Measurements from ENCODE around the gene EVC2. TPM values are rescaled to one million over a fixed set of nuclear protein-coding genes. Genes with fewer than 3 reads are reported as not detected.

The EVC2 gene
- total RNA-seq, 1 experiment from 2014 or later = 6.0 TPM

GRCh38 chr4:5569451-5569850 is 138.9 kb downstream of the EVC2 start:
- Histone ChIP-seq H3K4me1 (ENCODE audit: insufficient read depth, low read length, poor library complexity, severe bottlenecking) (no peaks in the 10 kb centered on the region), H3K36me3 (ENCODE audit: insufficient read depth, low read length, poor library complexity, severe bottlenecking) (no peaks in the 10 kb centered on the region), H3K27me3 (replicated peaks; ENCODE audit: insufficient read depth, low read depth, low read length, poor library complexity) (no peaks in the 10 kb centered on the region), H3K9me3 (ENCODE audit: low read depth, low read length, poor library complexity, severe bottlenecking) (no peaks in the 10 kb centered on the region), H3K4me3 (ENCODE audit: low read depth, low read length, poor library complexity, severe bottlenecking) (no peak overlapping the region), H3K27ac (ENCODE audit: low read depth, low read length, poor library complexity, severe bottlenecking) (no peak overlapping the region)
- TF ChIP-seq EZH2 (IDR thresholded peaks at IDR 0.05; ENCODE audit: borderline replicate concordance, low read depth, low read length, poor library complexity, severe bottlenecking) (no peak), CTCF (conservative IDR thresholded peaks at IDR 0.05; ENCODE audit: low read depth, low read length) (no peak)
- ChIA-PET CTCF (no interaction called here), POLR2A (ENCODE audit: low non-redundant PET) (no interaction called here)
- no TSS peak for BruUV-seq (replicated peaks)
- intact Hi-C loops (cut with micrococcal nuclease; ENCODE audit: unreplicated experiment) = no loop called here
- no peak for DNase-seq (ENCODE audit: low spot score)

GRCh38 chr4:5568931-5569330 is 139.4 kb downstream of the EVC2 start:
- ChIA-PET POLR2A (ENCODE audit: low non-redundant PET) (no interaction called here), CTCF (no interaction called here)
- Histone ChIP-seq H3K4me1 (ENCODE audit: insufficient read depth, low read length, poor library complexity, severe bottlenecking) (no peaks in the 10 kb centered on the region), H3K27ac (ENCODE audit: low read depth, low read length, poor library complexity, severe bottlenecking) (no peak overlapping the region), H3K27me3 (replicated peaks; ENCODE audit: insufficient read depth, low read depth, low read length, poor library complexity) (no peaks in the 10 kb centered on the region), H3K36me3 (ENCODE audit: insufficient read depth, low read length, poor library complexity, severe bottlenecking) (no peaks in the 10 kb centered on the region), H3K9me3 (ENCODE audit: low read depth, low read length, poor library complexity, severe bottlenecking) (no peaks in the 10 kb centered on the region), H3K4me3 (ENCODE audit: low read depth, low read length, poor library complexity, severe bottlenecking) (no peak overlapping the region)
- intact Hi-C loops (cut with micrococcal nuclease; ENCODE audit: unreplicated experiment) = no loop called here
- DNase-seq (ENCODE audit: low spot score) = no peak
- BruUV-seq (replicated peaks) = no TSS peak
- no peak for TF ChIP-seq CTCF (conservative IDR thresholded peaks at IDR 0.05; ENCODE audit: low read depth, low read length)
- TF ChIP-seq EZH2 (IDR thresholded peaks at IDR 0.05; ENCODE audit: borderline replicate concordance, low read depth, low read length, poor library complexity, severe bottlenecking) = no peak

- intact Hi-C loops (cut with micrococcal nuclease; ENCODE audit: unreplicated experiment) = no loop called here
- CTCF ChIA-PET = no interaction called here
- no peak overlapping the region for H3K4me3 ChIP-seq (ENCODE audit: low read depth, low read length, poor library complexity, severe bottlenecking)
- TF ChIP-seq EZH2 (IDR thresholded peaks at IDR 0.05; ENCODE audit: borderline replicate concordance, low read depth, low read length, poor library complexity, severe bottlenecking) (no peak), CTCF (conservative IDR thresholded peaks at IDR 0.05; ENCODE audit: low read depth, low read length) (no peak)
- no peaks in the 10 kb centered on the region for H3K9me3 ChIP-seq (ENCODE audit: low read depth, low read length, poor library complexity, severe bottlenecking)
- no peaks in the 10 kb centered on the region for H3K36me3 ChIP-seq (ENCODE audit: insufficient read depth, low read length, poor library complexity, severe bottlenecking)
- no peaks in the 10 kb centered on the region for H3K4me1 ChIP-seq (ENCODE audit: insufficient read depth, low read length, poor library complexity, severe bottlenecking)
- BruUV-seq (replicated peaks) = no TSS peak
- no peak overlapping the region for H3K27ac ChIP-seq (ENCODE audit: low read depth, low read length, poor library complexity, severe bottlenecking)
- POLR2A ChIA-PET (ENCODE audit: low non-redundant PET) = no interaction called here
- no peaks in the 10 kb centered on the region for H3K27me3 ChIP-seq (replicated peaks; ENCODE audit: insufficient read depth, low read depth, low read length, poor library complexity)
- DNase-seq (ENCODE audit: low spot score) = no peak
These were observed 140.0 kb downstream of the EVC2 start for GRCh38 chr4:5568336-5568735.
